NCI-H446 (cell line): ENCODE results near the gene NLK.
"Not testable (repeated sequence)": the region's sequence is repeated elsewhere in the genome, so short reads cannot be mapped to it uniquely, and the experiment has no call there.

Source experiments
- DNase-seq, 2 experiments: peaks; one replicate each; lab custom pipeline; 2025; lab: John Stamatoyannopoulos, UW

Gene NLK

GRCh38 chr17:28072936-28073533 is 30.6 kb downstream of the NLK start:
- no peak for DNase-seq

DNA sequence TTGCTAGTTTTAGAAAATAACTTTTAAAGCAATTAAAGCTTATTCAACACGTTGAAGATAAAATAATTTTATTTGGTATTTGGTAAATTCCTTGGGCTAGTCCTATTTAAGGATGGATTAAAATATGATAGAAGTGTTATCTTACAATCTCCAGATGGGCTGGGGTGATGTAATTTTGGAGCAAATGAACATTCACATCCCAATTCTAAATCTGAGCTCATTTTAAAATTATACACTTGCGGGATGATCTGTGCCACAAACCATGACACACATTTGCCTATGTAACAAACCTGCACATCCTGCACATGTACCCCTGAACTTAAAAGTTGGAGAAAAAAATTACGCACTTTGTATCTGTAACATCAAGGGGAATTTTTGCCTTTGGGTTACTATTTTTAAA is 31.5 kb downstream of the NLK start:
- no peak for DNase-seq

GRCh38 chr17:28076144-28076543 is 33.7 kb downstream of the NLK start:
- no peak for DNase-seq

GRCh38 chr17:28077140-28077539 is 34.7 kb downstream of the NLK start:
- not testable (repeated sequence) for DNase-seq

DNA sequence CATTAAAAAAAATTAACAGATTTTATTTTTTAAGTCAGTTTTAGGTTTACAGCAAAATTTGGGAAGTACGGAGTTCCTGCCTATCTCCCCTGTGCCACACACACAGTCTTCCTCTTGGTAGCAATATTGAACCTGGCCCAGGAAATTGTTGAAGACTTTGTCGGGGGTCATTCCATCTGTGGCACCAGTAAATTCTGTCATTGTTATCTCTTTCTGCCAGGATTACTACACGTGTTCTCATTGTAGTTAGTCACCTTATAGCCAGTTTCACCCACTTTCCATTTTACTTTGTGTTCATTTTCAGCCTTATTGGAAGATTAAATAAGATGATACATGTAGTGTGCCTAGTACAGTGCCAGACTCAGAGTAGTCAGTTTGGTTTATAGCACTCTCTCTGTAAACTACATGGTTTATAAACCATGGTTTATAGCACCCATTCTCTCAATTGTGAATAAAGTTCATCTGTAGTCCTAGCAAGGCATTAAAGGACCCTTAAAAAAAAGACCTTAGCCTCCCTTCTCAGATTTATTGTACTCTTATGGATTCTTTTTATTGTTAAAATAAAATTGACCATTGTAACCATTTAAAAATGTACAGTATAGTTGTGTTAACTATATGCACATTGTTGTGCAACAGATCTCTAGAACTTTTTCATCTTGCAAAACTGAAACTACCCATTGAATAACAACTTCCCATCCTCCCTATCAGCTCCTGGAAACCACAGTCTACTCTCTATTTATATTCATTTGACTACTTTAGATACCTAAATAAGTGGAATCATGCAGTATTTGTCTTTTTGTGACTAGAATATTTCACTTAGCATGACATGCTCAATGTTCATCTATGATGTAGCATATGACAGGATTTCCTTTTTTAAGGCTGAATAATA is 36.1 kb downstream of the NLK start:
- DNase-seq = no peak

- DNase-seq = no peak
Observed at GRCh38 chr17:28081467-28081866, 39.0 kb downstream of the NLK start.

GRCh38 chr17:28085766-28086165 is 43.3 kb downstream of the NLK start:
- no peak for DNase-seq

- no peak for DNase-seq
Observed at GRCh38 chr17:28086519-28086918, 44.0 kb downstream of the NLK start.

DNA sequence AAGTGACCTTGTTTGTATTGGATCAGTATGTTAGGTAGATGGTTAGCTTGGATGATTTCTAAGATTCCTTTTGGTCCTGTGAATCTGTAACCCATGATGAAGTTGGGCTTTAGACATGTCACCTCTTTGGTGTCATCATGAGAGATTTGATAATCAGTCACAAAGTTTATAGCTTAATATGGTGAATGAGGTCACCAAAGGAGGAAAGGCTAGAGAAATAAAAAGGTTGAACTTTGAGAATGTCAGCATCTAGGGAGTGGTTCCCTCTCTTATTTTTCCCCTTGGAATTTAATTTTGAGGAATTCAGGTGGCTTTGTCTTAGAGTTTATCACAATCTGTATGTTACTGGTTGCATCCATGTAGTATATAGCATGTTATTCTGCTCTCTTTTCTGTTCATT is 45.3 kb downstream of the NLK start:
- no peak for DNase-seq

- DNase-seq = no peak
Observed at GRCh38 chr17:28090551-28090950, 48.1 kb downstream of the NLK start.

DNA sequence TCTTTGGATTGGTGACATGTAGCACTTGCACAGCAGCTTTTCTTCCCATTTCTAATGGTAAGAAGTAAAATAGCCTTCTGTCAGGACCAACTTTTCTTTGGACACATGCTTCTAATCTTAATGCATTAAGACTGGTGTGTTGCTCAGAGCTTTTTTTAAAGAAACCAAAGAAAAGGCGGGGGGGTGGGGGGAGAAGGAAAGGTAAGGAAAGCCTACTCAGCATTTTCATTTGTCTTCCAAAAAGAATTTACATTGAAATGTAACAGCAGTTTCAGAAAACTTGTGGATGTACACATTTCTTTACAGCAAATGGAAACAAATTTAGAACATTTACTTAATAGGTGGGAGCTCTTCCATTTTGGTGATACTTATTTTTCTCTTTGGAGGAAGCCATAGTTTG is 49.6 kb downstream of the NLK start:
- no peak for DNase-seq

DNA sequence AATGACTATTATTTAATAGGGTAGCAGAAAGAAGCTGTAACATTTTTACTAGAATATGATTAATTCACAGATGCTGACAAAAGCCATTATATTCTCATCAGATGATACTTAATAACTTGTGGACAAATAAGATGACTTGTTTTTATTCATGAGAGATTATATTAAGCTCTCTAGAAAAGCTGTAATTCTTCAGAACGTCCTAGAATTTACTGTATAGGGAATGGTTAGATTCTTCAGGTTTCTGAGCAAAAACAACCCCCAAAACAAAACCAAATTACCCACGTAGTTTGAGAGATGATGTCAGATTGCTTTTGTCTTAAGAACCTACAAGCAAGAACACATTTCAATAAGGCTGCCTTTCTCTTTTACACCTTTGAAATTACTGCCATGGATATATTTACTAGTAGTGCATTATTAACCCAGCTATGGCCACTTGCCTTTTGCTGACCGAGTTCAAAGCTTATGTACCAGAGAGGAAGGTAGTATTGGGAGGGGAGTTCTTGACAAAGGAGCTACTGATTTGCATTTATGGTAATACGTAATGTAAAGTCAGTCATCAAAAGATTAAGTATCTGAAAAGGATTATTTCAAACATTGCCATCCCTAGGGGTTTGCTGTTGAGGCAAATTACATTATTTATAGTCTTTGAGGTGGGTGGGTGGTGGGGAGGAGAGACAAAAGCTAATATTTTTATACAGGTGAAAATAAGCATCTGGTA is 51.7 kb downstream of the NLK start:
- DNase-seq = no peak

GRCh38 chr17:28096756-28097155 is 54.3 kb downstream of the NLK start:
- no peak for DNase-seq

DNA sequence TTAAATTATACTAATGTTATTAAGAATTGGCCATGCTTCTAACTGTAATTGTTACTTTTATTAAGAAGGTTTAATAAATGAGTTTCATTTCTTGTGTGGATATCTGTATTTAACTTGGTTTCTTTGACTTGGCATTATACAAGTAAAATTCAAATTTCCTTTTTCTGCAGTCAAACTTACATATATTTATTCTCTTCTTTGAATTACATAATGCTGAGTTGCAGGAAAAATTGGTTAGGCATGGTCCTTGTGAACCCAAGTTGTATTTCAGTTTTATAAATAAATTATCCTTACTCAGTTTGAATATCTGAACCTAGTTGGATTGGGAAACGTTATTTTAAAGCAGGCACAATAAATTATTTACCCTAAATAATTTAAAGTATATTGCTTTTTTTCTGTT is 54.8 kb downstream of the NLK start:
- DNase-seq = no peak

- DNase-seq = no peak
Observed at GRCh38 chr17:28097901-28098300, 55.4 kb downstream of the NLK start.

GRCh38 chr17:28098591-28098990 is 56.1 kb downstream of the NLK start:
- not testable (repeated sequence) for DNase-seq

DNA sequence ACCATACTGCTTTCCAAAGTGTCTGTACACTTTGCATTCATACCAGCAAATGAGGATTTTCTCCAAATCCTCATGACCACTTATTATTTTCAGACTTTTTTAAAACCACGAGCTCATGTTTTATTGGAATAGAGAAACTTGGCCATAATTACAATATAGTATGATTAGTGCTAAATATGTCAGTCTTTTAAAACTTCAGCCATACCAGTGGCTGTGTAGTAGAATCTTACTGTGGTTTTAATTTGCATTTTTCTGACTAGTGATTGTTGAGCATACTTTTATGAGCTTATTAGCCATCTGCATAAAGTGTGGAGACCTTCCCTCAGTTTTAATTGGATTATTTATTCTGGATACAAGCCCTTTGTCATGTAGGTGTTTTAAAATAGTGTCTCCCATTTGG is 57.8 kb downstream of the NLK start:
- DNase-seq = no peak

DNA sequence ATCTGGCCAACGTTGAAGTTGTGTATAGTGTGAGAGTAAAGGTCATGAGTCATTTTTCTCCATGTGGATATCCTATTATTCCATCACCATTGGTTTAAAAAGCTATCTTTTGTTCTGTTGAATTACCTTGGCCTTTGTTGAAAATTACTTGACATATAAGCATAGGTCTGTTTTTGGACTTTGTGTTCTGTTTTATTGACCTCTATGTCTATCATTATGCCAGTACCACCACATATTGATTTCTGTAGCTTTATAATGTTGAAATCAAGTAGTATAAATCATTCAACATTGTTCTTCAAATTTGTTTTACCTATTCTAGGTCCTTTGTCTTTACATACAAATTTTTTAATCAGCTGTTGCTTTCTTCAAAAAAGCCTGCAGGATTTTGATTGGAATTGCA is 58.5 kb downstream of the NLK start:
- no peak for DNase-seq

GRCh38 chr17:28101919-28102318 is 59.4 kb downstream of the NLK start:
- DNase-seq = no peak

DNA sequence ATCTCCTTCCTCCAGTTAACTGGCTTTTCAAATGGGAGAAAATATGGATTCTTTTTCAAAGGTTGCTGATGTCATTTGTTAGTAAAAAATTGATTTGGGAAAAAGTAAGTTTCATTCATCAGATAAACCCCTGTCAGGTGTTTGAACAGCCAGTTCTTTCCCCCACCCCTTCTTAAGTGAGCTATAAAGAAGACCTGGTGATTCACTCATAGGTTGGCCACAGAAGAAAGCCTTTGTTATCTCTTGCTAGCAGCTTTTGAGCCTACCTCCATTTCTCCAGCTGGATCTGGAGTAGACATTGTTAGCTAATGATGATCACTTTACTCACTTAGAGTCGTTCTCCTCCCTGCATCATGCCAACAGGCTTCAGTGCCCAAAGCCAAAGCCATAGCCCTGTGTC is 63.0 kb downstream of the NLK start:
- no peak for DNase-seq

DNA sequence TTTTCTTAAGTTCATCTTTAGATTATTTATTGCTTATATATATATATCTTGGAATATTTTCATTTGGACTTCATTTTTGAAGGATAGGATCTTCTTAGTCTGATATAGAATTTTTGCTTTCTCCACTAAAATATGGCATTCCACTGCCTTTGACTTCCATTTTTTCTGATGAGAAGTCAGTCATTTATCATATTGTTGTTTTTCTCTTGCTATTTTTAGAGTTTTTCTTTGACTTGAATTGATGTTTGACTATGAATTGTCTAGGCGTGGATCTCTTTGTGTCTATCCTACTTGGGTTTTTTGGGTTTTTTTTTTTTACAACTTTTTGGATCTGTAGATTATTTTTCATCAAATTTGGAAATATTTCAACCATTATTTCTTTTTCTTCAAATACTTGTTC is 67.7 kb downstream of the NLK start:
- DNase-seq = no peak

DNA sequence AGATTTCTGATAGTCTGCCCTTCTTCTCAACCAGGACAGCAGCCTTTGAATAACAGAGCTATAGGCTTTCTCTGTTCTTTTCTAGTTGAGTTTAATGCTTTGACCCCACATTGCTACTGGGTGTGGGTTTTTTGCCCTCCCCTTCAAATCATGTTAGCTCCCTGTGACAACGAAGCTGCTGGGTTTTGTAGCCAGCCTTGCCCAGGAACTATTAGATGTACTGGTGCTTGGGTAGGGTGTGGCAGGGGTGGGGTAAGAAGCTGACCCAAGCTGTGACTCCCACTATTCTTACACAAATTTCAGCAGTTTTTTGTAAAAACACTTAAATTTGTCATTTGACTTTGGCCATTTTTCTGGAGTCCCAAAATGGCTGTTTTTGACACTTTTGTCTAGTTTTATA is 69.7 kb downstream of the NLK start:
- no peak for DNase-seq

- DNase-seq = no peak
Observed at GRCh38 chr17:28112606-28113005, 70.1 kb downstream of the NLK start.
